HG03025 (cell line): ENCODE data around the gene ANO10.
"Not testable (repeated sequence)": the region's sequence is repeated elsewhere in the genome, so short reads cannot be mapped to it uniquely, and the experiment has no call there.

Experiments
- ATAC-seq: cut with Tn5 transposase; IDR thresholded peaks from one replicate; pipeline ENCODE4 v1.9.1; 2021; ENCODE audit warnings: mild to moderate bottlenecking, moderate library complexity; ENCODE audit not compliant: unreplicated experiment, low FRiP score

Gene ANO10

DNA sequence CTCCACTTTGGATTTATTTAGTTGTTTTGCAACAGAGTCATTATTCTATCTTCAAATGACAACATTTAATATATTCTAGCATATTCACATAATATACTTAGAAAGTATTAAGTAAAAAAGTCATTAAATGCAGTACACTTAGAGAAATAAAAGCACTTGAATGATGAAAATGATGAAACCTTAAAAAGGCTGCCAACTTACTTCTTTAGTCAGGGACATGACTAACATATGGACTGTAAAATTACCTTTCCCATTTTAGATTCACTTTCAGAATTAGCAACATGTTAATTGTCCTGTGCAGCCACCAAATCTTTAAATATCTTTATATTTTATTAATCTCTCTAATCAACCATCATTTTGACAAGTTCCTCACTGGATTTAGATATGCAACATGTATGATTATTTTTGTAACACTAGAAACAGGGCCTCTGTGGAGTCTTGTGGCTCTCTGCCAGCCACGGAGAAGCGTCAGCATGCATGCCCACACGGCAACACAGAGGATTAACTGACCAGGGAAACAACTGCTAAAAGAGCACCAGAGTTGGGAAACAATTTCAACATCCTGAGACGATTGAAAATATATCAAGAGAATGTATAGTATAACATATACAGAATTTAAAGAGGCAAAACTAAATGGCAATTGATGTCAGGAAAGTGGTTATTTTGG, 95.7 kb downstream of the ANO10 start:
- ATAC-seq = no peak

DNA sequence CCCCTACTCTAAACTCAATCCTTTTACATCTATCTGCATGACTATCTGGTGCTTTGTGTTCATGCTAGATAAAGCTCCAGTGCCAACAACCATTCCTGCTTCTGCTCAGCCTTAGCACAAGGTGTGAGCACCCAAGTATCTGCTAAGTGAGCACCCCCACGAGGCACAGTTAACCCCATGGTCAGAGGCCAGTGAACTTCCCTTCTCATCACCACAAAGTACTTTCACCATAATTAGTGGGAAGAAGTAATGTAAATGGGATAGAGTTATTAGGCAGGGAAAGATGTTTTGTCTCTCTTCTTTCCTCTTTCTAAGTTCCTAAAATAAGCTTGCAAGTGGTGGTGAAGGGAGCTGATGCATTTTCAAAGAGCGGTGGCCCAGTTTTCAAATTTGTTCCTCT, 96.4 kb downstream of the ANO10 start:
- ATAC-seq = no peak

DNA sequence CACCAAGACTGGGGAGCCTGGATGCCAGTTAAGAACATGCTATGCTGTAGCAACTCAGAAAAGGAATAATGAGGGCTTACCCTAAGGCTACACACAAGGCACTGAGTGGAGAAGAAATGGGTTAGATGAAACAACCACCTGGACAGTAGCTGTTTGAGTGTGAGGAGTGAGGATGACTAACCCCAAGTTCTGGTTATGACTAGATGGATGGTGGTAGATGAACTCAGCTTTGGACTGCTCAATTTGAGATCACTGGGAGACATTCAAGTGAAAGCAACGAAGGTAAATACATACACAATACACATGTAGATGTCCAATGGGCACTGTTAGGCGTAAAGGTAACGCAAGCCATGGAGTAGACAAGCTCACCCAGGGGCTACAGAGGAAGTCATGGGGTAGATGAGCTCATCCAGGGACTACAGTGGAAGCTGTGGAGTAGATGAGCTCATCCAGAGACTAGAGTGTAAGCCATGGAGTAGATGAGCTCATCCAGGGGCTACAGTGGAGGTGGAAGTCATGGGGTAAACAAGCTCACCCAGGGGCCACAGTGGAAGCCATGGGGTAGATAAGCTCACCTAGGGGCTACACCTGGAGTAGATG, 98.3 kb downstream of the ANO10 start:
- no peak for ATAC-seq

DNA sequence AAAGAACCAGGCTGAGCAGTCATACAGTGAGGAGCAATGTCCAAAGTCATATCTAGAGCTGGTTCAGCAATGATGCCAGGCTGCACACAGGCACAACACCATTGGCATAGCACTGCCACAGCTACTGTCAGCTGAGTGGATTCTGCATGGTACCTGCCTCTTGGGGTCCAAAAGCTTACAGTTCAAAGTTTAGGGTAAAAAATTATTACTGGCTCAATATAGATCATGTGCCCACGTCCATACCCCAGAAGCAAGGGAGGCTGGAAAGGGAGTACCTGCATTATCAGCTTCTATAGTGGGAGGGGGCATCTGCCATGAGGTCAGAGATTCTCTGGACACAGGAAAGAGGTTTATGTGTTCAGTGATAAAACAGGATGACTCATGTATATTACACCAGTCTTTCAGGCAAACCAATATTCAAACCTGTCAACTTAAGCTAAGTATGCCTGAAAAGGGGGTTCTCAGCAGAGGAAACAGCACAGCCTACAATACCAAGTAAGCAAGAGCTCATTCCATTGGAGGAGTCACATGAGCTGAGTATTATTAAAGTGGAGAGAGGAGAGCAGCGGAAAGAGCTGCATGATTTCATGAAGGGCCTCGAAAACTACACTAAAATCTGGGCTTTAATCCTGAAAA, 99.0 kb downstream of the ANO10 start:
- ATAC-seq = no peak

DNA sequence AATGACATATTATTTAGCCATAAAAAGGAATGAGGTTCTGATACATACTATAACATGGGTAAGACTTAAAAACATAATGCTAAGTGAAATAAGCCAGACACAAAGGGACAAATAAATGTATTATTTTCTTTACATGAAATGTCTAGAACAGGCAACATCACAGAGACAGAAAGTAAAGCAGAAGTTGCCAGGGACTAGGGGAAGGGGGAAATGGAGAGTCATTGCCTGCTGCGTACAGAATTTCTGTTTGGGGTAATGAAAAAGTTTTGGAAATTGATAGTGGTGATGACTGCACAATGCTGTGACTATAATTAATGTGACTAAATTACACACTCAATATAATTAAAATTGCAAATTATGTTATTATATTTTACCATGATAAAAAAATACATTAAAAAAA, 99.9 kb downstream of the ANO10 start:
- no peak for ATAC-seq

DNA sequence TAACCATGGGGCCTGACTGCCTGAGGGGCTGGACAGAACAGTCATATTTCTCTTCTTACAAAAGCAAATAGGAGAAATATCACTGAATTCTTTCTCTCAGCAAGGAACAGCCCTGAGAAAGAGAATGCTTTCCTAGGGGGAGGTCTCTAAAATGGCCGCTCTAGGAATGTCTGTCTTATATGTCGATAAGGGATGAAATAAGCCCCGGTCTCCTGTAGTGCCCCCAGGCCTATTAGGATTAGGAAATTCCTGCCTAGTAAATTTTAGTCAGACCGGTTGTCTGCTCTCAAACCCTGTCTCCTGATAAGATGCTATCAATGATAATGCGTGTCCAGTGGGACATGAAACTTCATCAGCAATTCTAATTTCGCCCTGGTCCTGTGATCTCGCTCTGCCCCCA, 103.3 kb downstream of the ANO10 start:
- not testable (repeated sequence) for ATAC-seq

DNA sequence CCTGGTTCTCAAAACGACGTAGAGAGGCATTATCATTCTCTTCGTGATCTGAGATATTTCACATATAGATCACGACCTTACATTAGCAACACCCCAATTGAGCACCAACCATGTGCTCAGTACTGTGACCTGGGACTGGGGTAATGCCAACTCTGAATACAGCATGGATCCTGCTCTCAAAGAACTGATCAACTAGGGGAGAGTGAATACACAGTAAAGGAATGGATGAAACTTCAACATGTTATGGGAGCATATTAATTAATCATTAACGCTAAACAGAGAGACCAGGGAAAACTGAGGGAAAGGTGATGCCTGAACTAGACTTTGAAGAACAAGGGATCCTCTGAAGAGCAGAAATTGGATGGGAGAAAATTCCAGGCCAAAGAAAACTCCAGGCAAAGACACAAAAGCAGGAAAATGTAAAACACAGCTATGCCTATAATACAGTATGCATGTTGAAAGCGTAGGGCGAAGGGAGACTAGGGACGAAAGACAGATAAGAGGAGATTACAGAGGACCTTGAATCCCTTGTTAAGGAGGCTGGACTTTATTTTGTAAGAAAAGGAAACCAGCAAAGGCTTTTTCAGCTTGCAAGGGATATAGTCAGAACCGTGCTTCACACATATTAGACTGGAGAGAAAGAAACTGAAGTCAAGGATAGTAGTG, 105.7 kb downstream of the ANO10 start:
- ATAC-seq = no peak

DNA sequence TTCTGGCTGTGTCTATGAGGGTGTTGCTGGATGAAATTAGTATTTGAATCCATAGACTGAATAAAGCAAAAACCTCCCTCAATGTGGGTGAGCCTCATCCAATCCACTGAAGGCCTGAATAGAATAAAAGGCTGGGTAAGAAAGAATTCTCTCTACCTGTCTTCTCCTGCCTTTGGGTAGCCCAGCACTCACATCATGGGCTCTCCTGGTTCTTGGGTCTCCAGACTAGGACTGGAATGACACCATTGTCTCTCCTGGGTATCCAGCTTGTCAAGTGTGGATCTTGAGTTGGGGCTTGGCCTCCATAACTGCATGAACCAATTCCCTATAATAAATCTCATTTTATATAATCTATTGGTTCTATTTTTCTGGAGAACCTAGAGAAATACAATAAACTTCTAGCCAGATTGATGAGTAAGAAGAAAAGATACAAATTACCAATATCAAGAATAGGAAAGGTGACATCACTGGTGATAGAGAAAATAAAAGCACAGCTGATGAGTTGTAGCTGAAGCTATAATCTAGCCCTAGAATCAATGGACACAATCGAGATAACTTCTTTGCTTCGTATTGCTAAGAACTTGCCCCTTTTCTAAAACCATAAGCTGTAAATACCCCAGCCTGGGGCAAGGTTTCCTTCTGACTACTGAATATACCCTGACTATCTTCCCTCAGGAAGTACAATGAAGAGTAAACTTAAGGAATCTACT, 106.4 kb downstream of the ANO10 start:
- ATAC-seq = no peak

DNA sequence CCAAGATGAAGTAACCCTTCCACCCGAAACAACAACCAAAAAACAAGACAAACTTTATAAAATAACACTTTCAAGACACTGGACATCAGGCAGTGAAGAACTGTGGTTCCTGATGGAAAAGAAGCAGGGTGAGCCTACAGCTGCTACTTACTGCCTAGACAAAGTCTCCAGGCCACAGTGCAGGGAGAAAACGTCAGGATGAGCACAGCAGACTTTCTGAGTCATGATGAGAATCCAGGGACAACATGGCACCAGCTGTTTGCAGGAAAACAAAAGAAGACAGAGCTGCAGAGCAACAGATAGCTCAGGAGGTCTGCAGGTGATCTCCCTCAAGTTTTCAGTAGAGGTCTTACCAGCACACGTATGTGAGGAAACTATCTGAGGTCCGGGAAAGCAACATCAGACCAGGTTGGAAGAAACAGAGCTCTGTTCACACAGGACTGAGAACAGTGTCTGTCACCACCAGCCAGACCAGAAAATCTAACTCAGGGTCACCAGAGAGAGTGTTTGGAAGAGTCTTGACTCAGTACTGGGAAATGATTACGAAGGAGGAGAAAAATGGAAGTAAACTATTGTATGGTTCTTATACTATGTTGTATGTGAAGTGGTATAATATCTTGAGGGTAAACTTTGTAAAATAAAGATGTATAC, 108.9 kb downstream of the ANO10 start:
- no peak for ATAC-seq

DNA sequence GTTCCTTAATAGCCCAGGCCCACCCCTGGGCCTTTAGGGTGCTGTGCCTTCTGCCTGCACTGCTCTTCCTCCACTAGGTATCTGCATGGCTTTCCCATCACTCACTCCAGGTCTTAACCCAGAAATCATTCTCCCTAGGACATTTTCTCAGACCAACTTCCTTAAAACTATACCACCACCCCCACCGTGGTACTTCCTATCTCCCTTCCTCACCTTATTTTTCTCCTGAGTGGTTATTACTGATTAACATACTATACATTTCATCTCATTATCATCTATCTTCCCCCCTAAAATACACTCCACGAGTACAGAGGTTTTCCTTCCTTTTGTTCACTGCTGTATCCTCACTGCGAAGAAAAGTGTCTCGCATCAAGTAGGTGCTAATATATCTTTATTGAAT, 115.2 kb downstream of the ANO10 start:
- ATAC-seq = no peak

DNA sequence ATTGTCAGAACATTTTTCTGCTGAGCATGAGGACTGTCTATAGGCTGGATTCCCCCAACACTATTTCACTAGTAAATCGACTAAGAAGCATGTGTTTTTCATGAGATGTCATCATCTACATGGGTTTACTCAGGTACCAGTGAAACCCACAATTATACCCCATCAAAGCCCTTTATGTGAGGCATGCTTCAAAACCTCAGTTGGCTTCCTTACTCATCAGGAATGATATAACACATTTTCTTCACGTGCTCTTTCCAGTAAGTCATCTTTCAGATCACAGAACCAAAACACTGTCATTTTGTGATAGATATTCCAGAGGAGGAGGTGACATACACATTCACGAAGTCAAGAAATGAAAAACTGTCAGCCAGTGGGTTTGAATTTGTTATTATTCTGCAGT, 116.5 kb downstream of the ANO10 start:
- ATAC-seq = no peak

DNA sequence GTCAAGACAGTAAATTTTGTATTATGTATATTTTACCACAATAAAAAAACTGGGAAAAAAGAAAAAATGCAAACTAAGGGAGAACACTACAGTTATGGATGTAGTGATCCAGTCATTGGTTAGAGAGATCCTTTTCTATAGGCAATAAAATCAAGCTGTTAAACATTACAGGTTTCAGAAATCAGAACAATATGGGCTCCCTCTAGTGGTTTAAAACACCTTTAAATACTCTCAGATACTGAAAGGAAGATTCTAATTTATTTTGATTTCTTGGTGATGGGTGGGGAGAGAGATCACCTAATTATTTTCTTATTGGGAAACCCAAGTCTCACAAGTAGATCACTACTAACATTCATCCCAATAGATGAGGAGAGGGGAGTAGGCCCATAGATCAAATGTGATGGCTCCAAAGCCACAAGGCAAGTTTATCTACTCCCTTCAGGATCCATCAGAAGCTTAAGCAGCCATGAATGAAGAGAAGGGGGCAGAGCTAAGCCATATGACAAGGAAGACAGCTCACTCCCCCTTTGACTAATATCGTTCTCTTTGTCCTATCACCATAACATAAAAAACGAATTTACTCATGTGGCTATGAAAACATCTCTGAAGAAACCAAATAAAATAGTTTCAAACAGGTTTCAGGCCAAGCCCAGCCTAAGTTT, 118.6 kb downstream of the ANO10 start:
- no peak for ATAC-seq

DNA sequence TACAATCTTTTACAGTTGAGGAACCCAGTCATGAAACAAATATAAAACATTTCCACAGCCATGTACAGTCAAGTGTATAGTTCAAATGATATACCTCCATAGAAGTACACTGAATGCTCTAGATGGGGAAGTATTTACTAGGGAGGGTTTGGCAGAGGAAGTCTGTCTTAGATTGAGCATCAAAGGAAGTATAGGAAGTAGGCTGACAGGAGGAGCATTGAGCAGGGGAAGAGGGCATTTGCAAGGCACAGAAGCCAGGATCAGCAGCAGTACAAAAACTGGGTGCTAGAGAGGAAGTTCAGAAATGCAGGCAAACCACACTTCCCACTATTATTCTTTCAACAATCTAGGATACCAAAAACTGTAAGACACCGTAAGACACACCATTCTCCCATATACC, 122.6 kb downstream of the ANO10 start:
- ATAC-seq = no peak

DNA sequence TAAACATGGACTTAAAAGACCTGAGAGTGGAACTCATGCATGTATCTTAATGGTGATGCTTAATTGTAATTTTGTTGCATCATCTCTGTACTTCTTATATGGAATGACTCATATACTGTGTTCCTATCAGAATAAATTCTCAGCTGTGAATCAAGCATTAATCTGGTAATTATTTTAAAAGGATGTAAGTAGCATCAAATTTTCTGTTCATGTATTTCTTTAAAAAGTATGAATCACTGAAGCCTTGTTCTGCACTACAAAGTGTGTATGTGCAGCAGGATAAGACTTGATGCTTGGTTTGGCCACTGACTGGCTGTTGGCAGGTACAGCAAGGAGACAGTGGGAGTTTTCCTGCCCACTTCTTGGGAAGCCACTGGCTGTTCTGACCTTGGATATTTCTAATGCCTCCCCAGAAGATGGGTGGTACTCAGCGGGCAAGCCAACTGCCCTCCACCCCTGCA, 123.9 kb downstream of the ANO10 start:
- ATAC-seq = no peak

DNA sequence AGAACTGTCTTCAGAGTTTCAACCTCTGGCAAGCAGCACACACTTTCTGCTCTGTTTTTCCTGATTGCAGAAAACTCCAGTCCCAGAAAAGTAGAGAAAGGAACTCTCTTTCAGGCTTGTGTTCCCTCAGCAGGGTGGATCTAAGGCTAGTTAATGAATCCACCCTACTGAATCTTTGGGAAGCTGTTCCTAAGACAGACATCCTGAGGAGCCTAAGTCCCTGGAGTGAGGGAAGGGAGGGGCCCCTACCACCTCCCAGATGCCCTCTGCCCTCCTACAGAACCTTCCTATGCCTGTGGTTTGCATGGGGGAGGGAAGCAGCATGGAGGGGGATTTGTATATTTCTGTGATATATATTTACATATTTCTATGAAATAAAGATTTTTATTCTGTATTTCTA, 124.4 kb downstream of the ANO10 start:
- ATAC-seq = no peak

DNA sequence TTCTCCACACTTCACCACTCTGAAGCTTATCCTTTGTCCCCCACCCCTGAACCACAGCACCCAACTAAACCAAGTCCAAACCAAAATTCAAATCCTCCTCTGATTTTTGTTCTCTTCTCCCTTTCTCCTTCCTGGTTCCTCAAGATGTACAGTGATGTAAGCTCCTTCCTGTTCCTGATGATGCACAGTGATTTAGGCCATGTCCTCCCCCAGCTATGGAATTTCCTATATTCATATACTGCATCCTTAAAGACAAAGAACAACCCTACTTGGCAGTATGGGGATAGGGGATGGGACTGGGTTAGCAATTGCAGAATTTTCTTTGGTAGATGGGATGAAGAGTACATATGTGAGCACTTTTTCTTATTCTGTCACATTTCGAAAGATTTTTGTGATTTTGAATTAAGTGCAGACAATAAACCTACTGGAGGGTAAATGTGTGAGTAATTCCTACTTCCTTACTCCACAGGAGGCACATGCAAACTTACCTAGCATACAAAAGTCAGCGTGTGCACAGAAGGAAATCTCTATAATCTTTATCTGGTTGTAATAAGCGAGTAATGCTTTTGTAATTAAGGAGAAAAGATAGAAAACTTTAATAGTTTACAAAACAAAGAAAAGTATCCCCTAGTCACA, 125.0 kb downstream of the ANO10 start:
- no peak for ATAC-seq

DNA sequence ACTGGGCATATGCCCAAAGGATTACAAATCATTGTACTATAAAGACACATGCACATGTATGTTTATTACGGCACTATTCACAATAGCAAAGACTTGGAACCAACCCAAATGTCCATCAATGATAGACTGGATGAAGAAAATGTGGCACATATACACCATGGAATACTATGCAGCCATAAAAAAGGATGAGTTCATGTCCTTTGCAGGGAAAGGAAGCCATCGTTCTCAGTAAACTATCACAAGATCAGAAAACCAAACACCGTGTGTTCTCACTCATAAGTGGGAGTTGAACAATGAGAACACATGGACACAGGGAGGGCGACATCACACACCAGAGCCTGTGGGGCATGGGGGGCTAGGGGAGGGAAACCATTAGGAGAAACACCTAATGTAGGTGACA, 128.9 kb downstream of the ANO10 start:
- ATAC-seq = not testable (repeated sequence)

DNA sequence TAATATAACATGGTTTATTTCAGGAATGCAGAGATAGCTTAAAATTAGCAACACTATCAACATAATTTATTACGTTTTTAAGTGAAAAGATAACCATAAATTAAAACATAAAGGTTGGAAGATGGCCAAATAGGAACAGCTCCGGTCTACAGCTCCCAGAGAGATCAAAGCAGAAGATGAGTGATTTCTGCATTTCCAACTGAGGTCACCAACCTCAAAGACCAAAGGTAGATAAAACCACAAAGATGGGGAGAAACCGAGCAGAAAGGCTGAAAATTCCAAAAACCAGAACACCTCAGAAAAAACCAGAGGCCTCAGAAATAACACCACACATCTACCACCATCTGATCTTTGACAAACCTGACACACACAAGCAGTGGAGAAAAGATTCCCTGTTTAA, 130.0 kb downstream of the ANO10 start:
- ATAC-seq = not testable (repeated sequence)

DNA sequence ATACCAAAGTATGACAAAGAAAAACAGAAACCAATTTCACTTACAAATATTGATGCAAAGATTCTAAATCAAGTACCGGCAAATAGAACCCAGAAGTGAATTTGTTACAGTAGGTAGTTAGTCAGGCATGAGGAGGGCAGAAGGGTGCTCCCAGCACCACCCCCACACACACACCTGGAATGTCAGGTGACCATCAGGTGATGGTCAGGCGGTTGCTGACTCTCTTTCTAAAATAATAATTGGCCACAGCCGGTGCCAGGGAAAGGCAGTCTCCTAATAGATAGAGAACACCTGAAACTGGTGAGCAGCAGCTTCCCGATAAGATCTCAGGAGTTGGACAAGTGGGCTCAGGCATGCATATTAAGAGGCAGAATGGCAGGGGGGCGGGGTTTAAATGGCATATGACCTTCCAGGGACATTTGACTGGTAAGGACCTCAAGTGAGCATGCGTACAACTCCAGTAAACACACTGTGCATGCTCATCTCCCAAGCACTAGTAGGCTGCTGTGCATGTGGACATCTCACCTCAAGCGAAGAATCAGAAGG, 131.1 kb downstream of the ANO10 start:
- no peak for ATAC-seq
